OCI-LY3 (cell line): Measurements from ENCODE around the gene PRDX6.

Experiments
- EZH2phosphoT487 ChIP-seq: fragments of 200-600 bp; shearing (Covaris generic); IDR thresholded peaks from 2 replicates; pipeline ENCODE4 v1.6.1; 2018; ENCODE audit warnings: antibody characterized with exemption, mixed run types, low read depth
- TF ChIP-seq, protein P1 (sequence below): fragments of 200-600, 300-600 bp; sonication (generic); IDR thresholded peaks from 2 replicates; pipeline ENCODE4 v1.5.1; 2014; ENCODE audit warnings: antibody characterized with exemption, low read length, low read depth

DNA sequence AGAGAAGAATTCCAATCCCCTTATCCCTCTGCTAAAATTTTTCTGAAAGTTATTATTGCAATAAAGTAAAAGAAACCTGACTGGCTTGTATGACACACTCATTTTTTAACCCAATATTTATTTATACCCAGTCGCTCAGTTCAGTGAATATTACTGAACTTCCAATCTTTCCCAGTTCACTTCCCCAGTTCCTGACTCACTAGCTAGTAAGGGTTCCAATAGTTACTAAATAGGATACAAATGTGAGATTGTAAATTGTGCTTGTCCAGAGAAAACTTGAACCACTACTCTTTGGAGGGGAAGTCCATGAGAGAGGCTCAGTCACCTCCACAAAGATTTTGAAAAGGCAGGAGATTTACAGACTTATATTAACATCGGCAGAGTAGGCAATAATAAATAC, 31.4 kb downstream of the PRDX6 start:
- TF ChIP-seq, protein P1, sequence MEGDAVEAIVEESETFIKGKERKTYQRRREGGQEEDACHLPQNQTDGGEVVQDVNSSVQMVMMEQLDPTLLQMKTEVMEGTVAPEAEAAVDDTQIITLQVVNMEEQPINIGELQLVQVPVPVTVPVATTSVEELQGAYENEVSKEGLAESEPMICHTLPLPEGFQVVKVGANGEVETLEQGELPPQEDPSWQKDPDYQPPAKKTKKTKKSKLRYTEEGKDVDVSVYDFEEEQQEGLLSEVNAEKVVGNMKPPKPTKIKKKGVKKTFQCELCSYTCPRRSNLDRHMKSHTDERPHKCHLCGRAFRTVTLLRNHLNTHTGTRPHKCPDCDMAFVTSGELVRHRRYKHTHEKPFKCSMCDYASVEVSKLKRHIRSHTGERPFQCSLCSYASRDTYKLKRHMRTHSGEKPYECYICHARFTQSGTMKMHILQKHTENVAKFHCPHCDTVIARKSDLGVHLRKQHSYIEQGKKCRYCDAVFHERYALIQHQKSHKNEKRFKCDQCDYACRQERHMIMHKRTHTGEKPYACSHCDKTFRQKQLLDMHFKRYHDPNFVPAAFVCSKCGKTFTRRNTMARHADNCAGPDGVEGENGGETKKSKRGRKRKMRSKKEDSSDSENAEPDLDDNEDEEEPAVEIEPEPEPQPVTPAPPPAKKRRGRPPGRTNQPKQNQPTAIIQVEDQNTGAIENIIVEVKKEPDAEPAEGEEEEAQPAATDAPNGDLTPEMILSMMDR, result no peak
- no peak for TF ChIP-seq EZH2phosphoT487
